CD4-positive, alpha-beta T cell treated with Interleukin-12 subunit alpha and Interleukin-12 subunit beta, for 1 hour (primary cell): Measurements from ENCODE around the gene TEX264.

ENCODE experiments used
- DNase-seq: peaks from one replicate; pipeline ENCODE4 v3.0.0-alpha.2; 2020

Gene TEX264

DNA sequence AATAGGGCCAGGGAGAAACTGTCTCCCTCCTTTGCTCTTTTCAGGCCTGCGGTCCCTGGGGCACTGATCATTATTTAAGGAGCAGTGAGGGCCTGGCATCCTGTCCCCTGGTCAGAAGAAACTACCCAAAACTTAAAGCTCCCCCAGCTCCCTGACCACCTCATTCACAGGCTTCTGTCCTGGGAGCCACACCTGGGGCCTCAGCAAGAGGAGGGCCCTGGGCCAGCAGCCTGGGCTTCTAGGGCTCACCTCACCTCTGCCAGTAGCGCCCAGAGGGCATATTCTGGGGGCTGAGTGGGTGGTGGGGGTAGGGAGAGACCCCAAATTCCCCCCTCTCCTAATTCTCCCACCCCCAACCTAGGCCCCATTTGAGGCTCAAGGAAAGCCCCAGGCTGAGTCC lies 31.1 kb downstream of the TEX264 start:
- no peak for DNase-seq

GRCh38 chr3:51703068-51703760 lies 32.2 kb downstream of the TEX264 start:
- DNase-seq = no peak

DNA sequence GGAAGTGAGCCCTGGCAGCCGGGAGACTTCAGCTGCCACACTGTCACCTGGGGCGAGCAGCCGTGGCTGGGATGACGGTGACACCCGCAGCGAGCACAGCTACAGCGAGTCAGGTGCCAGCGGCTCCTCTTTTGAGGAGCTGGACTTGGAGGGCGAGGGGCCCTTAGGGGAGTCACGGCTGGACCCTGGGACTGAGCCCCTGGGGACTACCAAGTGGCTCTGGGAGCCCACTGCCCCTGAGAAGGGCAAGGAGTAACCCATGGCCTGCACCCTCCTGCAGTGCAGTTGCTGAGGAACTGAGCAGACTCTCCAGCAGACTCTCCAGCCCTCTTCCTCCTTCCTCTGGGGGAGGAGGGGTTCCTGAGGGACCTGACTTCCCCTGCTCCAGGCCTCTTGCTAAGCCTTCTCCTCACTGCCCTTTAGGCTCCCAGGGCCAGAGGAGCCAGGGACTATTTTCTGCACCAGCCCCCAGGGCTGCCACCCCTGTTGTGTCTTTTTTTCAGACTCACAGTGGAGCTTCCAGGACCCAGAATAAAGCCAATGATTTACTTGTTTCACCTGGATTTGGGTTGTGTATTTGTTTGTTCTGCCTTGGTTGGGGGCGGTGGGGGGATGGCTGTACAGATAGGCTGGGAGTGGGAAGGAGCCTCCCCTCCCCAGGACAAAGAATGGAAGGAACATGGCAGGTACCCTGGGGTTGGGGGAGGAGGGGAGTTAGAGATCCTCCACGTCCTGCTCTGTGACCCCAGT lies 32.9 kb downstream of the TEX264 start:
- no peak for DNase-seq

DNA sequence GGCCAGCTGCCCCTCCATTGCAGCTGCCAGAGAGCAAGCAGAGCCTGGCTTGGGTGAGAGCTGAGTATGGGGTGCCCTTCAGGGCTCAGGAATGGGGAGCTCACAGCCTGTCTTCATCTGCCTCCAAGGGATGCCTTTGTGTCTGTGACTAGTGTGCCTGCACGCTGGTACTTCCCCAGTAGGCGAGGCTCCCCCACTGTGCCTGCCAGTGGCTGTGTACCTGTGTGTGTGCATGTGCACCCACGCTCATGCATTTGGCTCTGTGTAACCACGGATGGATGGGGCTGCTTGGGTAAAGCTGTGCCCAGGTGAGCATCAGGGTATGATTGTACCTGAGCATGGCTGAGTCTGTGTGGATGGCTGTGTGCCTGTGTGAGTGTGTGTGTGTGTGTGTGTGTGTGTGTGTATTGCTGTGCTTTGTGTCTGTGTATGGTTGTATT lies 33.5 kb downstream of the TEX264 start:
- no peak for DNase-seq

- no peak for DNase-seq
Measured at GRCh38 chr3:51705276-51706020, 34.4 kb downstream of the TEX264 start.

- no peak for DNase-seq
Measured at GRCh38 chr3:51706021-51706485, 35.0 kb downstream of the TEX264 start.

DNA sequence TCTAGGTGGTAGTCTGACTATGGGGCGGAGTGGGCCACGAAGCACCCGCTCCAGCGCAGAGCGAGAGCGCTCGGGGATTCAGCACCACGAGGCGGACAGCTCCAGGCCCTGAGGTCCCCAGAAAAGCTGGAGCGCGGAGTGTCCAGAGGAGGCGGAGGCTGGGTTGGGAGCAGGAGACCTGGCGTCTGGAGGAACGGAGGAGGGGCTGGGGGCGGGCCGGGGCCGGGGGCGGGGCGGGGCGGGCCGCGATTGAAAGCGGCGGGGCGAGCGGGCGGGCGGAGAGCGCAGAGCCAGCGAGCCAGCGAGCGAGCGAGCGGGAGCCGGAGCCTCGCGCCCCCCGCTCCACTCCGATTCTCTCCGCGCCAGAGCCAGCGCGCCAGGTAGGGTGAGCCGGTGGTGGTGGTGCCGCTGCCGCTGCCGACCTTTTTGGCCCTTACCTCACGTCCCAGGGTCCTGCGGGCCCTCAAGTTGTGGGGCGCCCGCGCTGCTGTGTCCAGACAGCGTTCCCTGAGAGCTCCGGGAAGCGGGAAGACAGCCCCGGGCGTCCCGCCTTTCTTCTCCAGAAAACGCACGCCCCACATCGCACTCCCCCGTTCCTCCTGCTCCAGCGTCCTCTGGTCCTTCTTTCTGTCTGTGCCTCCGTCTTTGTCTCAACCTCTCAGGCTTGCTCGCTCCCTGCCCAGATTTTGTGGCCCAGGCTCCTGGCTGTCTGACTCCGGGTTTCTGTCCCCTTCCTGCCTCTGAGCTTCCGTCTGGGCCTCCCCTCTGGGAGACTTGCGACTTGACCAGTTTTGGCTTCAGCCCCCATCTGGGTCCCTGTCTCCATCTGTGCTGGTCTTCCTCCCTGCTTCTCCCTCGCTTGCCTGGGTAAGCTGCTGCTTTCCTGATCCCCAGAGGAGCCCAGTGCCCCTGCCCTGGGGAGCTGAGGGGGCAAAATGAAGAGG lies 36.0 kb downstream of the TEX264 start, which contains the start of gene GRM2:
TSS of gene GRM2 (plus strand) at position 281 of the 944 bp plus-strand sequence. CDS start 1,916 bp downstream, outside the sequence.
- DNase-seq = no peak

DNA sequence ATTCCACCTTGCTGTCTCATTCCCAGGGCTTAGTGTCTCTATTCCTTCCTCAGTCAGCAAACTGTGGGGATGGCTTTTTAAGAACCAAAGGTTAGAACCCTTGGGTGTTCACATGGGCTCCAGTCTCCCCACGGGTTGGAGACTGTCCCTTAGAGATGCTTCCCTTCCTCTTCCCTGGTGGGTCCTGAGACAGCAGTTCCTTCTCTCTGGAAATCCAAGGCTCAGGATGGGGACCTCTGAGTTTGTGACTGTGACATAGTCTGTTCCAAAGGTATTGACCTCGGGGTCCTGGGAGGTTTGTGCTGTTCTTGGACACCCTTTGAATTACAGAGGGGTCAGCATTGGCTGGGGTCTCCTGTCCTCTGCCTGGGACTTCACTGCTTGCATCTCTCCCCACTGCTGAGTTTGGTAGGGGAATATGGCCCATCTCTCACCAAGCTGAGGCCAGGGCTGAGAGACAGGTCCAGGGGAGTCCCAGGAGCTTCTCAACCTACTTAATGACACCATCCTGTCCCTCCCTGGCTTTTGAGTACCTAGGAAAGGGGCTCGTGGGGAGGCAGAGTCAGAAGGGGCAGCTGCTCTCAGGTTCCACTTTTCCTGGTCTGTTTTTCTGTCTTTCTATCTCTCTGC lies 37.3 kb downstream of the TEX264 start:
- no peak for DNase-seq

DNA sequence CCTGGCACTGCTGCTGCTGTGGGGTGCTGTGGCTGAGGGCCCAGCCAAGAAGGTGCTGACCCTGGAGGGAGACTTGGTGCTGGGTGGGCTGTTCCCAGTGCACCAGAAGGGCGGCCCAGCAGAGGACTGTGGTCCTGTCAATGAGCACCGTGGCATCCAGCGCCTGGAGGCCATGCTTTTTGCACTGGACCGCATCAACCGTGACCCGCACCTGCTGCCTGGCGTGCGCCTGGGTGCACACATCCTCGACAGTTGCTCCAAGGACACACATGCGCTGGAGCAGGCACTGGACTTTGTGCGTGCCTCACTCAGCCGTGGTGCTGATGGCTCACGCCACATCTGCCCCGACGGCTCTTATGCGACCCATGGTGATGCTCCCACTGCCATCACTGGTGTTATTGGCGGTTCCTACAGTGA lies 38.0 kb downstream of the TEX264 start:
- DNase-seq = no peak

DNA sequence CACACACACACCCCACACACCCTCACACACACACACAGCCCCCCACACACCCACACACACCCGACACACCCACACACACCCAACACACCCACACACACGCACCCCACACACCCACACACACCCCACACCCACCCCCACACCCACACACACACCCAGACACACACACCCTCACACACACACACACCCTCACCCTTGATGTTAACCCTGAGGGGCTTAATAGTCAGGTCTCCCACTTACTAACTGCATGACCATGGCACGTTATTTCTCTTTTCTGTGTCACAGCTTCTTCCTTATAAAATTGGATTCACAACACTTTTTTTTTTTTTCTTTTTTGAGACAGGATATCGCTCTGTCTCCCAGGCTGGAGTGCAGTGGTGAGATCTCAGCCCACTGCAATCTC lies 38.6 kb downstream of the TEX264 start:
- no peak for DNase-seq

DNA sequence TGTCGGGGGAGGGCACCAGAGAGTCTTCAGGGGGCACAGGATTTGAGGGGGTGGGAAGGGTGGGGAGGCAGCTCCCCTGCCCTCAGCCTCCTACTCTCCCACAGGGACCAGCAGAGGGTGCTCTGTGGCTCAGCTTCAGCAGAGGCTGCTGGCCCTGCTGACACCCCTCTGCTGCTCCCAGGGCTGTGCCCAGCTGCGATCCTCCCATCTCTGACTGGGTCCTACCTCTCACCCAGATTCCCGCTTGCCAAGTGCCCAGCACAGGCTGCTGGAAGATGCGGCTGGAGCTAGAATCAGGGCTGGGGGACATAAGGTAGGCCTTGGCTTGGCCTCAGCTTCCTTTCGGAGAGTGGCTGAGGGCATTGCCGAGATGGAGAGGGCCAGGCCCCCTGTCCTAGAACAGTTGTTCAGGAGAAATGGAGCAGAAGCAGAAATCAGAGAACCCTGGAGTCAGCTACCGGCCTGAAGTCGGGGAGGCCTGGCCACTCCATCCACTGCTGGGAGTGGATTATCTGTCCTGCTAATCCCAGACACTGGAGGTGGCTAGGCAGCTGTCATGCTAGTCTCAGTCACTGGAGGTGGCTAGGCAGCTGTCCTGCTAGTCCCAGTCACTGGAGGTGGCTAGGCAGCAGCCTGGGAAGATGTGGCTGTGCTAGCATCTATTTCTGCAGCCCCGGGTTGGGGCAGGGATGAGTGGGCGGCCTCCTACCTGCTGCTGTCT lies 39.7 kb downstream of the TEX264 start:
- no peak for DNase-seq

DNA sequence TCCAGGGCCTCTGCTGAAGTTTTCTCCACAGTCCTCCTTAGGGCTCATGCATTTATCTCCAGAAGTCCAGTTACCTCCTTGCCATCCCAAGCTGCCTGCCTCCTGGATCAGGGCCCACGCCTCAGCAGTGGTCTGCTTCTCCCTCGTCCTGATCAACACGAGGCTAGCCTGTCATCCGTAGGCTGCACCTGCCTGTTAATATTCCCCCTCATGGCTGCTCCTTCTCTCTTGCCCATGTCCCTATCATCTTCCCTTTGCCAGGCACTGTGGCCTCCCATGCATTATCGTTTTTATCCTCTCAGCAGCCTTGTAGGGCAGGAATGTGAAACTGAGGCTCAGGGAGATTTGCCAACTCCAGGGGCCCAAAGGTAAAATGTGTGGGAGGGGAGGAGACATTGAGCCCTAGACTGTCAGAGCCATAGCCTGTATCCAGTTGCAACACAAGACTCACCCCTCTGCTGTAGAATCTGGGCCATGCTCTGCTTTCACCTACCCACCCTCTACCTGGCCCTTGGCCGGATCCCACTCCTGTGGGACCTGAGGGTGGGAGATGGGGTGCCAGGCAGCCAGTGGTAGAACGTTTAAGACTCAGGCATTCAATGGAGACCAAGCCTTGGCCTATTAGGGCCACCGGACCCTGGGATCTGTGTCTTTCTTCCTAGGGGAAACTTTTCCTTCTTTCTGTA lies 40.4 kb downstream of the TEX264 start:
- DNase-seq = no peak

DNA sequence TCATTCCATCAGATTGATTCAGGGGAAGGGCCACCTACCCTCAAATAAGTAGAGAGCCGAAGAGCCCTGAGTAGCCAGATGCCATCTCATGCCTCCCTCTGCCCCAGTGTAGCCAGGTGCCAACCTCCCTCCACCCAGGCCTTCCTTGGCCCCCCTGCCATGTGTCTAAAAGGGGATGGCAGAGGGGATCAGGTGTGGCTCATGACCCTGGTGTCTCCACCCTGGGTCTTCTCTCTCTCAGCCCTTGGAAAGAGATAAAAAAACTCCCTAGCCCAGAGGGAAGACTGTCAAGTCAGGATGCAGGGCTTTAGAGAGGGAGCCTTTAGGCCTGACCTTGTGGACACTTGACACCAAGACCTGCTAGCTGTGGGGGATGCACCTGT lies 41.0 kb downstream of the TEX264 start:
- DNase-seq = no peak

DNA sequence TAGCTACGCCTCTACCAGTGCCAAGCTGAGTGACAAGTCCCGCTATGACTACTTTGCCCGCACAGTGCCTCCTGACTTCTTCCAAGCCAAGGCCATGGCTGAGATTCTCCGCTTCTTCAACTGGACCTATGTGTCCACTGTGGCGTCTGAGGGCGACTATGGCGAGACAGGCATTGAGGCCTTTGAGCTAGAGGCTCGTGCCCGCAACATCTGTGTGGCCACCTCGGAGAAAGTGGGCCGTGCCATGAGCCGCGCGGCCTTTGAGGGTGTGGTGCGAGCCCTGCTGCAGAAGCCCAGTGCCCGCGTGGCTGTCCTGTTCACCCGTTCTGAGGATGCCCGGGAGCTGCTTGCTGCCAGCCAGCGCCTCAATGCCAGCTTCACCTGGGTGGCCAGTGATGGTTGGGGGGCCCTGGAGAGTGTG lies 41.5 kb downstream of the TEX264 start:
- no peak for DNase-seq

- no peak for DNase-seq
Measured at GRCh38 chr3:51712963-51713362, 41.9 kb downstream of the TEX264 start.

- no peak for DNase-seq
Measured at GRCh38 chr3:51715231-51715976, 44.4 kb downstream of the TEX264 start.

- DNase-seq = no peak
Measured at GRCh38 chr3:51715977-51716294, 44.9 kb downstream of the TEX264 start.

GRCh38 chr3:51716805-51717204 lies 45.8 kb downstream of the TEX264 start:
- DNase-seq = no peak

DNA sequence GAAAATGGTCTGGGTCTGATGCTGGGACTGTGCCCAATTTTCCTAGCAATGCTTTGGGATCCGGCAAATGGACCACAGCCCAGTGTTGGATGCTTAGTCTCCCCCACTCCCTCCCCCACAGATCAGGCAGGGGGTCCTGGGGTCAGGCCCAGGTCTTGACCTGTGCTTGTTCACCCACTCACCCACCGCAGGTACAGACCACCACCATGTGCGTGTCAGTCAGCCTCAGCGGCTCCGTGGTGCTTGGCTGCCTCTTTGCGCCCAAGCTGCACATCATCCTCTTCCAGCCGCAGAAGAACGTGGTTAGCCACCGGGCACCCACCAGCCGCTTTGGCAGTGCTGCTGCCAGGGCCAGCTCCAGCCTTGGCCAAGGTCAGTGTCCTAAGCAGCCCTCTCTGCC lies 46.4 kb downstream of the TEX264 start:
- DNase-seq = no peak

- no peak for DNase-seq
Measured at GRCh38 chr3:51717947-51718346, 46.9 kb downstream of the TEX264 start.
